Thyroid gland (tissue), 4 donors: ENCODE measurements around the gene MYO1G. TPM values are rescaled to one million over a fixed set of nuclear protein-coding genes. Genes with fewer than 3 reads are reported as not detected.

Experiments used
- DNase-seq, 2 donors: peaks; one replicate each; pipeline ENCODE4 v3.0.0-alpha.2; 2019
- H3K27ac ChIP-seq, 3 donors: fragments of 200-600 bp; sonication (generic); 1 replicate in 2 of 3; 2 replicates in 1 of 3; pipeline ENCODE4 v1.5.1; 2016 to 2019; ENCODE audit warnings: mild to moderate bottlenecking in 1 of 3, moderate library complexity in 1 of 3
- H3K27me3 ChIP-seq: fragments of 200-600 bp; sonication (generic); one replicate; pipeline ENCODE4 v1.5.1; 2019
- H3K36me3 ChIP-seq, 2 donors: fragments of 200-600 bp; sonication (generic); one replicate each; pipeline ENCODE4 v1.5.1; 2016 to 2019
- H3K4me1 ChIP-seq, 2 donors: fragments of 200-600 bp; sonication (generic); one replicate each; pipeline ENCODE4 v1.5.1; 2017 to 2019
- H3K4me3 ChIP-seq, 3 donors: fragments of 200-600 bp; sonication (generic); replicated peaks in 1 of 3; 1 replicate in 2 of 3; 2 replicates in 1 of 3; pipeline ENCODE4 v1.5.1; 2016; ENCODE audit warnings: mild to moderate bottlenecking in 1 of 3
- H3K9me3 ChIP-seq: fragments of 200-600 bp; sonication (generic); one replicate; pipeline ENCODE4 v1.5.1; 2017
- POLR2A ChIP-seq, 2 donors: fragments of 450-650 bp; IDR thresholded peaks; one replicate each; pipeline ENCODE4 v1.6.1; 2017; ENCODE audit warnings: antibody characterized with exemption in 2 of 2, mild to moderate bottlenecking in 2 of 2, moderate library complexity in 1 of 2
- WGBS, 2 donors: methylation state at CpG; one replicate each; pipeline ENCODE4 v1.1.5; 2017; 5-methylcytosine and 5-hydroxymethylcytosine counted together
- intact Hi-C: fragments of 100-400 bp; cut with DNase I; formaldehyde crosslinking; loops from one replicate; pipeline ENCODE4 v1.15.1; 2023
- total RNA-seq, 4 donors: library from RNA; depleted of rRNA; stranded (reverse); fragments of >200 nt; gene quantifications; one replicate each; pipeline ENCODE4 v1.2.3, GENCODE V29; 2016
- TF ChIP-seq, protein P1 (sequence below), 6 experiments: fragments of 200-600 bp in 3 of 6; fragments of 450-650 bp in 3 of 6; sonication (generic) in 3 of 6; IDR thresholded peaks; one replicate each; pipeline ENCODE4 v1.5.1; 2016 to 2019; ENCODE audit warnings: antibody characterized with exemption in 6 of 6, mild to moderate bottlenecking in 2 of 6, inconsistent platforms in 1 of 6, moderate library complexity in 1 of 6

MYO1G gene
- total RNA-seq = 1 to 10 TPM in 3 of 4 donors, under 1 TPM in 1; 0.78 to 3.8 (median 2.0) TPM

DNA sequence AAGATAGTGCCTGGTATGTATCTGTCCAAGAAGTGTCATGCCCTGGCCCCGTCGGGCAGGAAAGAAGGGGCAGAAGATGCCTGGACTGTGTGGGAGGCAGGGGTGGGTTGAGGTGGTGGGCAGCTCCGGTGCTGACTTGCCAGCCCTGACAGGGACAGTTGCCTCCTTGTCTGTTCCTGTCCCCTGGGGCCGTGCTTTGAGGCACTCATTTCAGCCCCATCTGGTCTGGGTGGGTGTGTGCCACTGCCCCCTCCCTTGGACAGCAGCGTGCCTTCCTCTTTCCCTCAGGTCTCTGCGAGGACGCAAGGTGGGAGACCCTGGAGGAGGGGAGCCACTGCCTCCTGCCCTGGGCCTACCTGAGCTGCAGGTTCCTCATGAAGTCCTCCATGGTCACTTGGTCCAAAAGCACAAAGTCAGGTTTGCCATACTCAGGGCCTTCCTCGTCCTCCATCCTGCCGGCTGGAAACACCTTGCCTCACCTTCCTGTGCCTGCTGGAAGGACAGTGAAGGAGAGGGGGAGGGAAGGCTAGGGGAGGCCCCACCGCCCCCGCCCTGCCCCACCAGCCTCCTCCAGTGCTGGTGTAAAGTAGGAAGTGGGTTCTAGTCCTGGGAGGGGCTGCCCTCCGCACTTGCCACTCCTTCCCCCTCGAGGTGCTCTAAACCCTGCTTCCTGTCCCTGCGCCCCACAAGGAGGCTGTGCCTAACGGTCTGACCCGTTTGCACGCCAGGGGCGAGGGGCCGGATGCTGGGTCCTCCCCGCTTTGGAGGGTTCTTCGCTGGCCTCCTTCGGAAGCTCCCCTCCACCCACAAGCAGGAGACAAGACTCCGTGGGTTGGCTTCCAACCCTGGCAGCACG lies at the start of gene MYO1G:
TSS of gene MYO1G (minus strand) at position 505 of the 856 bp plus-strand sequence. CDS start at position 451, 54 bp downstream.
- H3K27ac ChIP-seq = peak within 1 kb of the TSS; percentile 14 to 81 (median 72)
- H3K4me1 ChIP-seq = peaks cover 38 to 81% of the 10 kb centered on the region in 2 donors
- TF ChIP-seq POLR2A (IDR thresholded peaks at IDR 0.05) = no peak
- TF ChIP-seq, protein P1, sequence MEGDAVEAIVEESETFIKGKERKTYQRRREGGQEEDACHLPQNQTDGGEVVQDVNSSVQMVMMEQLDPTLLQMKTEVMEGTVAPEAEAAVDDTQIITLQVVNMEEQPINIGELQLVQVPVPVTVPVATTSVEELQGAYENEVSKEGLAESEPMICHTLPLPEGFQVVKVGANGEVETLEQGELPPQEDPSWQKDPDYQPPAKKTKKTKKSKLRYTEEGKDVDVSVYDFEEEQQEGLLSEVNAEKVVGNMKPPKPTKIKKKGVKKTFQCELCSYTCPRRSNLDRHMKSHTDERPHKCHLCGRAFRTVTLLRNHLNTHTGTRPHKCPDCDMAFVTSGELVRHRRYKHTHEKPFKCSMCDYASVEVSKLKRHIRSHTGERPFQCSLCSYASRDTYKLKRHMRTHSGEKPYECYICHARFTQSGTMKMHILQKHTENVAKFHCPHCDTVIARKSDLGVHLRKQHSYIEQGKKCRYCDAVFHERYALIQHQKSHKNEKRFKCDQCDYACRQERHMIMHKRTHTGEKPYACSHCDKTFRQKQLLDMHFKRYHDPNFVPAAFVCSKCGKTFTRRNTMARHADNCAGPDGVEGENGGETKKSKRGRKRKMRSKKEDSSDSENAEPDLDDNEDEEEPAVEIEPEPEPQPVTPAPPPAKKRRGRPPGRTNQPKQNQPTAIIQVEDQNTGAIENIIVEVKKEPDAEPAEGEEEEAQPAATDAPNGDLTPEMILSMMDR (IDR thresholded peaks at IDR 0.05) = no peak
- peak; percentile 23 to 29 for DNase-seq
- no peaks in the 10 kb centered on the region for H3K9me3 ChIP-seq
- H3K36me3 ChIP-seq = peaks cover 7 to 11% of the 10 kb centered on the region in 2 donors
- 78 to 84% methylated on average over 15 to 18 of the region's 24 CpGs for WGBS, 2 donors
- intact Hi-C loops = no loop called here
- H3K27me3 ChIP-seq = no peaks in the 10 kb centered on the region
- no peak within 1 kb of the TSS for H3K4me3 ChIP-seq

DNA sequence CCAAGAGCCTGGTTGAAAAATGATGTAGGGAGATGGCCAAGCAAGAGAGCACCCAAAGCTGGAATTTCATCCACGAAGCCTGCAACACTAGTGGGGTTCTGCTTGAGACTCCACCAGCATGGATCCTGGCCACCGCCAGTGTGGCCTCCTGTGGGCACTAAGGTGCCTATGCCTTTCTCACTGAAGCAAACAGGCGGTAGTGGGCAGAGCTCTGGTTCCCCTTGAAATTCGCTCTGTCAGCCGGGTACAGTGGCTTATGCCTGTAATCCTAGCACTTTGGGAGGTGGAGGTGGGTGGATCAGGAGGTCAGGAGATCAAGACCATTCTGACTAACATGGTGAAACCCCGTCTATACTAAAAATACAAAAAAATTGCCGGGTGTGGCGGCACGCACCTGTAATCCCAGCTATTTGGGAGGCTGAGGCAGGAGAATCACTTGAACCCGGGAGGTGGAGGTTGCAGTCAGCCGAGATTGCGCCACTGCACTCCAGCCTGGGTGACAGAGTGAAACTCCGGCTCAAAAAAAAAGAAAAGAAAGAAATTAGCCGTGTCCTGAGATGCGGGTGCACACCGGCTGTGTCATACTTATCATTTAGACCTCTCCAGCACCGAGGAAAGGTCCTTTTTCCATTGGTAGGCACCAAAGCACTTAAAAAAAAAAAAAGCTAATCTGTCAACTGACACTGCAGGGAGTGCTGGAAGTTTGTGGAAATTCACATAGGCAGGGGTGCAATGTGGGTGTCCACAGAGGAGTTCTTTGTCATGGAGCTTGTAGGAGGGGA lies 49.5 kb upstream of the MYO1G start:
- Histone ChIP-seq H3K27me3 (no peaks in the 10 kb centered on the region), H3K27ac (no peak overlapping the region), H3K4me1 (no peaks in the 10 kb centered on the region), H3K36me3 (no peaks in the 10 kb centered on the region), H3K9me3 (no peaks in the 10 kb centered on the region), H3K4me3 (no peak overlapping the region)
- intact Hi-C loops = no loop called here
- TF ChIP-seq, protein P1 (IDR thresholded peaks at IDR 0.05) = no peak
- TF ChIP-seq POLR2A (IDR thresholded peaks at IDR 0.05) = no peak
- 76 to 93% methylated on average over 15 to 17 of the region's 17 CpGs for WGBS, 2 donors
- no peak for DNase-seq

DNA sequence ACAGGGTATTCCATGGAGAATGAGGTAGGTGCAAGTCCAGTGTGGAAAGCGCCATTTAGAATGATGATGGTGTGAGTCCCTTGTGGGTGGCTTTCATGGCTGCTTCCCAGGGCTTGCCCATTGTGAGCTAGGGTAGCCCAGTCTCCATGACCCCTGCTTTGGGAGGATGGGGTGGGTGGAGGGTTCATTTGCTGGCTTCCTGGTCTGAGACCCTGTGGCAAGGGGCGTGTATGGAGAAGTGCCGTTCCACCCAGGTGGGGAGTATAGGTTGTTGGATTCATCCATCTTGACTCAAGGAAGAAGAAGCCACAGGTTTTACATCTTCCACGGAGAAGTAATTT lies 48.9 kb upstream of the MYO1G start:
- no peak overlapping the region for H3K27ac ChIP-seq
- 88 to 91% methylated on average over 4 of the region's 4 CpGs for WGBS, 2 donors

DNA sequence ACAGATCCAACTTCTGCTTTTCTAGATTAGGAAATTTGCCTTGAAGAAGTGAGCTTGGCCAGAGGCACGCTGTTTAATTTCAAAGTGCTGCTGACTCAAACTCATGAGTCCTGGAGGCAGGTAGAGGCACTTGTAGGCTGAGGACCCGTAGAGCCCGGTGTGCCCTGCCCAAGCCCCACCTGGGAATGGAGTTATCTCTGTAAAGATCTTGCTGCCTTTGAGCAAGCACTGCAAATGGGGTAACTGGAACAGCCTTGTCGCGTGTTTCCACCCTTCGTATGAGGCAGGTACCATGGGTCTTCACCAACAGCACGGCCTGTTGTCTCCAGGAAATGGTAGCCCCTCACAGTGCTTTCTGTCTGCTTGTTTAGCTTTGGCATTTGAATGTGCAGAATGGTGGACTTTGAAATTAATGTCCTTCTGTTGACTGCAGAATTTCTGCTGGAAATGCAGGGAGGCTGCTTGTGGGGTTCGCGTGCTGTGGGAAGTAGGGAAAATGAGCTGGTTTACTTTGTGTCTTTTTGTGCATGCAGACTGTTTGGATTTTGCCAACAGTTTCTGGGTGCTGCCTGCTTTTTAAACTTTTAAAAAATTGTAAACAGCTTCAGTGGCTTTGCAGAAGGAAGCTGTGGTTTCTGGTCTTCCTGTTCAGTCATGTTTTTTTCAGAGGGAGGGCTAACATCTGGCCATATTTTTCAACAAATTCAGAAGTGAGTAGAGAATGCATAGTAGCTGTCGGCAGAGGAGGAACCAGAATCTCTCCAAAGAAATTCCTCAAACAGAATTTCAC lies 48.4 kb upstream of the MYO1G start:
- Histone ChIP-seq H3K4me3 (no peak overlapping the region), H3K36me3 (no peaks in the 10 kb centered on the region)

More for the DNA sequence above, 48.9 kb upstream of the MYO1G start:
- H3K4me1 ChIP-seq = no peaks in the 10 kb centered on the region
- no peaks in the 10 kb centered on the region for H3K9me3 ChIP-seq
- intact Hi-C loops = no loop called here
- no peaks in the 10 kb centered on the region for H3K27me3 ChIP-seq
- H3K4me3 ChIP-seq = no peak overlapping the region
- no peaks in the 10 kb centered on the region for H3K36me3 ChIP-seq
- no peak for DNase-seq
- no peak for TF ChIP-seq POLR2A (IDR thresholded peaks at IDR 0.05)
- TF ChIP-seq, protein P1 (IDR thresholded peaks at IDR 0.05) = no peak

More for the DNA sequence above, 48.4 kb upstream of the MYO1G start:
- Histone ChIP-seq H3K27ac (no peak overlapping the region), H3K27me3 (no peaks in the 10 kb centered on the region), H3K4me1 (no peaks in the 10 kb centered on the region), H3K9me3 (no peaks in the 10 kb centered on the region)
- TF ChIP-seq, protein P1 (IDR thresholded peaks at IDR 0.05) = no peak
- TF ChIP-seq POLR2A (IDR thresholded peaks at IDR 0.05) = no peak
- intact Hi-C loops = no loop called here
- 91 to 97% methylated on average over 6 to 10 of the region's 10 CpGs for WGBS, 2 donors
- no peak for DNase-seq
